ENCODE measurements around the gene PPM1L.

The PPM1L gene

DNA sequence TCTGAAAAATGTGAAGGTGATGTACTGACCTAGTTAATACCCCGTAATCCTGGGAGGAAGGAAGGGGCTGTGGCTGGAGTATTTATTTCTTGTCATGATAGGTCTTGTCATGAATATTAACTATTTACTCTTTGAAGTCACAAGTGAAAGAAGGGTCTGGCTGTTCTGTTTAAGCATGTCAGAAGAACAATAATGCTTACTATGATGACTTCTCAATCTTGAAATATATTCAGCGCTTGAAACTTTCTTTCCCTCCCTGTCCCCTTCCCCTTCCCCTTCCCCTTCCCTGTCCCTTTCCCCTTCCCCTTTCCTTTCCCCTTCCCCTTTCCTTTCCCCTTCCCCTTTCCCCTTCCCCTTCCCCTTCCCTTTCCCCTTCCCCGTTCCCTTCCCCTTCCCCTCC is 153.9 kb downstream of the PPM1L start:
- Histone ChIP-seq H3K9me3 (ENCODE audit: insufficient read depth, low read length, severe bottlenecking) (peaks cover 6% of the 10 kb centered on the region), H3K36me3 (ENCODE audit: insufficient read depth, low read length) (no peaks in the 10 kb centered on the region), H3K9ac (ENCODE audit: low read depth, low read length) (no peak overlapping the region), H2AFZ (ENCODE audit: low read depth, low read length) (no peak overlapping the region), H3K4me1 (ENCODE audit: insufficient read depth, low read length) (no peaks in the 10 kb centered on the region), H3K79me2 (ENCODE audit: insufficient read depth, low read length) (no peaks in the 10 kb centered on the region), H3K4me3 (ENCODE audit: low read depth in 1 of 2, low read length in 2 of 2) (no peak overlapping the region), H4K20me1 (ENCODE audit: insufficient read depth, low read length) (no peaks in the 10 kb centered on the region), H3K4me2 (ENCODE audit: insufficient read depth, low read length) (no peak overlapping the region), H3K27ac (ENCODE audit: low read length) (no peak overlapping the region), H3K27me3 (ENCODE audit: insufficient read depth, low read length, poor library complexity) (no peaks in the 10 kb centered on the region)
- no peak for DNase-seq
- TF ChIP-seq EZH2 (IDR thresholded peaks at IDR 0.05; ENCODE audit: borderline replicate concordance, low read depth, low read length, severe bottlenecking) (no peak), CTCF (IDR thresholded peaks at IDR 0.05; ENCODE audit: borderline replicate concordance, extremely low read depth, low read length, poor library complexity, severe bottlenecking) (no peak)
- ATAC-seq (ENCODE audit: insufficient read depth, low read depth) = no peak

GRCh38 chr3:160911411-160911810 is 155.4 kb downstream of the PPM1L start:
- Histone ChIP-seq H2AFZ (ENCODE audit: low read depth, low read length) (no peak overlapping the region), H3K4me1 (ENCODE audit: insufficient read depth, low read length) (no peaks in the 10 kb centered on the region), H3K79me2 (ENCODE audit: insufficient read depth, low read length) (no peaks in the 10 kb centered on the region), H3K9me3 (ENCODE audit: insufficient read depth, low read length, severe bottlenecking) (peaks cover 5% of the 10 kb centered on the region), H3K36me3 (ENCODE audit: insufficient read depth, low read length) (no peaks in the 10 kb centered on the region), H4K20me1 (ENCODE audit: insufficient read depth, low read length) (no peaks in the 10 kb centered on the region), H3K27ac (ENCODE audit: low read length) (no peak overlapping the region), H3K27me3 (ENCODE audit: insufficient read depth, low read length, poor library complexity) (no peaks in the 10 kb centered on the region), H3K9ac (ENCODE audit: low read depth, low read length) (no peak overlapping the region), H3K4me2 (ENCODE audit: insufficient read depth, low read length) (no peak overlapping the region), H3K4me3 (ENCODE audit: low read depth in 1 of 2, low read length in 2 of 2) (no peak overlapping the region)
- DNase-seq (no peak), ATAC-seq (ENCODE audit: insufficient read depth, low read depth) (no peak)
- no peak for TF ChIP-seq CTCF (IDR thresholded peaks at IDR 0.05; ENCODE audit: borderline replicate concordance, extremely low read depth, low read length, poor library complexity, severe bottlenecking)
- no peak for TF ChIP-seq EZH2 (IDR thresholded peaks at IDR 0.05; ENCODE audit: borderline replicate concordance, low read depth, low read length, severe bottlenecking)

- ATAC-seq (ENCODE audit: insufficient read depth, low read depth) = no peak
- Histone ChIP-seq H3K4me2 (ENCODE audit: insufficient read depth, low read length) (no peak overlapping the region), H3K36me3 (ENCODE audit: insufficient read depth, low read length) (no peaks in the 10 kb centered on the region), H3K27ac (ENCODE audit: low read length) (no peak overlapping the region), H3K9ac (ENCODE audit: low read depth, low read length) (no peak overlapping the region), H3K79me2 (ENCODE audit: insufficient read depth, low read length) (no peaks in the 10 kb centered on the region), H3K9me3 (ENCODE audit: insufficient read depth, low read length, severe bottlenecking) (peaks cover 2% of the 10 kb centered on the region), H4K20me1 (ENCODE audit: insufficient read depth, low read length) (no peaks in the 10 kb centered on the region), H3K27me3 (ENCODE audit: insufficient read depth, low read length, poor library complexity) (no peaks in the 10 kb centered on the region), H2AFZ (ENCODE audit: low read depth, low read length) (no peak overlapping the region), H3K4me1 (ENCODE audit: insufficient read depth, low read length) (no peaks in the 10 kb centered on the region), H3K4me3 (ENCODE audit: low read depth in 1 of 2, low read length in 2 of 2) (no peak overlapping the region)
- DNase-seq = no peak
- TF ChIP-seq EZH2 (IDR thresholded peaks at IDR 0.05; ENCODE audit: borderline replicate concordance, low read depth, low read length, severe bottlenecking) = no peak
- no peak for TF ChIP-seq CTCF (IDR thresholded peaks at IDR 0.05; ENCODE audit: borderline replicate concordance, extremely low read depth, low read length, poor library complexity, severe bottlenecking)
Observed at GRCh38 chr3:160916472-160916871, 160.4 kb downstream of the PPM1L start.

DNA sequence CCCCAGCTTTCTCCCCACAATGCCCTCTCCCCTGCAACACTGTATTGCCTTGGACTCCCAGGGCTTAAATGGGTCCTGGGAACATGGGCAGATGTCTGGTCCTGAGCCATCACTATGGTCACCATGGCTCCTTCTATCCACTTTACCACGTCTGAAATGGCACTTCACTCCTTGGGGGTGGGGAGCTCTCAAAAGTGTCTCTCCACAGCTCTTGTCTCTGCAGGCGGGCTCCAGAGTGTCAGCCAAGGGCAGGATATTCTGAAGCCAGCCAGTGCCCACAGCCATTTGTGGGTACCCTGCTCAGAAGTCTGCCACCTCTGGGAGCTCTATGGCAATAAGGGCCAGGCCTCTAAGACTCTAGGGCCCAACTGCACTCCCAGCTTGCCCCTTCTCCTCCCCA is 163.9 kb downstream of the PPM1L start:
- Histone ChIP-seq H2AFZ (ENCODE audit: low read depth, low read length) (no peak overlapping the region), H3K4me3 (ENCODE audit: low read depth in 1 of 2, low read length in 2 of 2) (no peak overlapping the region), H3K9me3 (ENCODE audit: insufficient read depth, low read length, severe bottlenecking) (no peaks in the 10 kb centered on the region), H3K4me1 (ENCODE audit: insufficient read depth, low read length) (no peaks in the 10 kb centered on the region), H4K20me1 (ENCODE audit: insufficient read depth, low read length) (no peaks in the 10 kb centered on the region), H3K27me3 (ENCODE audit: insufficient read depth, low read length, poor library complexity) (no peaks in the 10 kb centered on the region), H3K9ac (ENCODE audit: low read depth, low read length) (no peak overlapping the region), H3K79me2 (ENCODE audit: insufficient read depth, low read length) (no peaks in the 10 kb centered on the region), H3K36me3 (ENCODE audit: insufficient read depth, low read length) (no peaks in the 10 kb centered on the region), H3K27ac (ENCODE audit: low read length) (no peak overlapping the region), H3K4me2 (ENCODE audit: insufficient read depth, low read length) (no peak overlapping the region)
- DNase-seq (no peak), ATAC-seq (ENCODE audit: insufficient read depth, low read depth) (peak; percentile 40; the same call in 1 of the 3 replicates)
- TF ChIP-seq EZH2 (IDR thresholded peaks at IDR 0.05; ENCODE audit: borderline replicate concordance, low read depth, low read length, severe bottlenecking) (no peak), CTCF (IDR thresholded peaks at IDR 0.05; ENCODE audit: borderline replicate concordance, extremely low read depth, low read length, poor library complexity, severe bottlenecking) (no peak)
